Lower leg skin (tissue), 3 donors: ENCODE results near the gene EHBP1.

Experiments used
- CTCF ChIP-seq, 3 donors: fragments of 450-650 bp; IDR thresholded peaks; one replicate each; pipeline ENCODE4 v1.5.1; 2016; ENCODE audit warnings: antibody characterized with exemption in 3 of 3, mild to moderate bottlenecking in 3 of 3, moderate library complexity in 2 of 3
- POLR2A ChIP-seq, 2 donors: fragments of 450-650 bp; IDR thresholded peaks; one replicate each; pipeline ENCODE4 v1.6.1; 2016 to 2017; ENCODE audit warnings: antibody characterized with exemption in 2 of 2, mild to moderate bottlenecking in 1 of 2, moderate library complexity in 1 of 2

- no peak for TF ChIP-seq POLR2A (IDR thresholded peaks at IDR 0.05)
- TF ChIP-seq CTCF (IDR thresholded peaks at IDR 0.05) = no peak
Observed at GRCh38 chr2:62826141-62826540, 120.6 kb downstream of the EHBP1 start.
